Sciatic nerve (tissue), 2 donors: ENCODE measurements around the gene DNMT3B. TPM values are rescaled to one million over a fixed set of nuclear protein-coding genes. Genes with fewer than 3 reads are reported as not detected.
"Not testable (repeated sequence)": the region's sequence is repeated elsewhere in the genome, so short reads cannot be mapped to it uniquely, and the experiment has no call there.

ENCODE experiments used
- ATAC-seq: fragments of 200-7000 bp; cut with Tn5 transposase; one replicate; pipeline ENCODE4 v1.9.1; 2020; ENCODE audit warnings: mild to moderate bottlenecking, moderate library complexity
- DNase-seq: peaks from one replicate; pipeline ENCODE4 v3.0.0-alpha.2; 2020; ENCODE audit warnings: low spot score
- intact Hi-C: fragments of 100-400 bp; cut with DNase I; formaldehyde crosslinking; loops from one replicate; pipeline ENCODE4 v1.14.2; 2022
- total RNA-seq: library from RNA; stranded (reverse); fragmentation: NEBNext Ultra II Directional; extraction: Animal tissue kit (Norgen Biotek cat#: 25700); gene quantifications from one replicate; pipeline ENCODE4 v1.2.1, GENCODE V29; 2021
- donor health status: DM: no; HTN: no; CAD: no.
- donor health status: DM: no; HTN: no; CAD: no.

The DNMT3B gene
- 2.1 TPM for total RNA-seq

DNA sequence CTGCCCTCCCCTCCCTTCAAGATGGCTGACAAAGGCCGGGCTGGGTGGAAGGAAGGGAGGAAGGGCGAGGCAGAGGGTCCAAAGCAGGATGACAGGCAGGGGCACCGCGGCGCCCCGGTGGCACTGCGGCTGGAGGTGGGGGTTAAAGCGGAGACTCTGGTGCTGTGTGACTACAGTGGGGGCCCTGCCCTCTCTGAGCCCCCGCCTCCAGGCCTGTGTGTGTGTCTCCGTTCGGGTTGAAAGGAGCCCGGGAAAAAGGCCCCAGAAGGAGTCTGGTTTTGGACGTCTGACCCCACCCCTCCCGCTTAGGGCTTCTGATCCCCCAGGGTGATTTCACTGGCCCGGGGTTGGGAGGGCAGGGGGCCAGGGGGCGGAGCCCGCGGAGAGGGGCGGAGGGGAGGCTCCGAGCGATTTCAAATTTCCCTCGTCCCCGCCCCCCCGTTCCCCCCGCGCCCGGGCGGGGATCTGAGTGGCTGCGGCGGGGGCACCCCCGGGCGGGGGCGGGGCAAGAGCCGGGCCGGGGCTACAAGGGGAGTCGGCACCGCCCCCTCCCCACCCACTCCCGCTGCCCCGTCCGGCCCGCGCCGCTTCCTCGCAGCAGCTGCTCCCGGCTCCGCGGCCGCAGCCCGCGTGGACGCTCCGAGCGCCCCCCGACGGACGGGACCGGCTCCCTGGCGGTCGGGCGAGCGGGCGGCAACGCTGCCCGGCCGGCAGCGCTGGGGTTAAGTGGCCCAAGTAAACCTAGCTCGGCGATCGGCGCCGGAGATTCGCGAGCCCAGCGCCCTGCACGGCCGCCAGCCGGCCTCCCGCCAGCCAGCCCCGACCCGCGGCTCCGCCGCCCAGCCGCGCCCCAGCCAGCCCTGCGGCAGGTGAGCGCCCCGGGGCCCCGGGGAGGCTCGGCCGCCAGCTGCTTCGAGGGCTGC is at the start of gene DNMT3B:
Gene DNMT3B, plus strand, starts transcription at position 555 of the 923 bp plus-strand sequence. CDS start 17,939 bp downstream, outside the sequence.
- intact Hi-C loops, result no loop called here
- ATAC-seq (peak; percentile 88), DNase-seq (peak; percentile 87)

GRCh38 chr20:32718749-32719348 is 43.3 kb upstream of the DNMT3B start:
- no peak for ATAC-seq
- no peak for DNase-seq
- intact Hi-C loops, result no loop called here

- ATAC-seq (peak; percentile 36), DNase-seq (no peak)
Measured at GRCh38 chr20:32727683-32728082, 34.5 kb upstream of the DNMT3B start.

DNA sequence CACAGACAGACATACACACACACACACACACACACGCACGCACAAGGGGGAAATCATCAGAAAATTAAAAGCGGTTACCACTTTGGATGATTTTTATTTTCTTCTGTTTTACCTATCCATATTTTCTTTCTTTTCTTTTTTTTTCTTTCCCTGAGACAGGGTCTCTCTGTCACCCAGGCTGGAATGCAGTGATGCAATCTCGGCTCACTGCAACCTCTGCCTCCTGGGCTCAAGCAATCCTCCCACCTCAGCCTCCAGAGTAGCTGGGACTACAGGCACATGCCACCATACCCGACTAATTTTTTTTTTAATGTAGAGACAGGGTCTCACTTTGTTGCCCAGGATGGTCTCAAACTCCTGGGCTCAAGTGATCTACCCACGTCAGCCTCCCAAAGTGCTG is 33.8 kb upstream of the DNMT3B start:
- intact Hi-C loops, ATAC-seq, DNase-seq: not testable (repeated sequence)

More at GRCh38 chr20:32727683-32728082, 34.5 kb upstream of the DNMT3B start:
- intact Hi-C loops, result no loop called here

DNA sequence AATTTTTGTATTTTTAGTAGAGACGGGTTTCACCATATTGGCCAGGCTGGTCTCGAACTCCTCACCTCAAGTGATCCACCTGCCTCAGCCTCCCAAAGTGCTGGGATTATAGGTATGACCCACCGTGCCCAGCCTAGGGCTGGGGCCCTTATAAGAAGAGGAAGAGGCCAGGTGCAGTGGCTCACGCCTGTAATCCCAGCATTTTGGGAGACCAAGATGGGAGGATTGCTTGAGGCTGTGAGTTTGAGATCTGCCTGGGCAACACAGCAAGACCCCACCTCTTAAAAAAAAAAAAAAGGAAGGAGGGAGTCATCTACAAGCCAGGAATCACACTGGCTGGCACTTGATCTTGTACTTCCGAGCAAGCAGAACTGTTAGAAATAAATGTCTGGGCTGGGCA is 32.9 kb upstream of the DNMT3B start:
- DNase-seq, ATAC-seq, intact Hi-C loops: not testable (repeated sequence)

DNA sequence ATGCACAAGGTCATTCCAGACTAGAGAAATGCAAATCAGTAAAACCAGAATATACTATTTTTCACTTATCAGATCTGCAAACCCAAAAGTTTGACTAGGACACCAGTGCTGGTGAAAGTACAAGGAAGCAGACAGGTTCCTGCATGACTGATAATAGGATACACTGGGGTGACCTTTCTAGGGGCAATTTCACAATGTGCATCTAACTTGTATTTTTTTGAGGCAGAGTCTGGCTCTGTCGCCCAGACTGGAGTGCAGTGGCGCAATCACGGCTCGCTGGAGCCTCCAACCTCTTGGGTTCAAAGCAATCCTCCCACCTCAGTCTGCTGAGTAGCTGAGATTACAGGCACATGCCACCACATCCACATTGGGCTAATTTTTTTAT is 30.3 kb upstream of the DNMT3B start:
- no peak for ATAC-seq

DNA sequence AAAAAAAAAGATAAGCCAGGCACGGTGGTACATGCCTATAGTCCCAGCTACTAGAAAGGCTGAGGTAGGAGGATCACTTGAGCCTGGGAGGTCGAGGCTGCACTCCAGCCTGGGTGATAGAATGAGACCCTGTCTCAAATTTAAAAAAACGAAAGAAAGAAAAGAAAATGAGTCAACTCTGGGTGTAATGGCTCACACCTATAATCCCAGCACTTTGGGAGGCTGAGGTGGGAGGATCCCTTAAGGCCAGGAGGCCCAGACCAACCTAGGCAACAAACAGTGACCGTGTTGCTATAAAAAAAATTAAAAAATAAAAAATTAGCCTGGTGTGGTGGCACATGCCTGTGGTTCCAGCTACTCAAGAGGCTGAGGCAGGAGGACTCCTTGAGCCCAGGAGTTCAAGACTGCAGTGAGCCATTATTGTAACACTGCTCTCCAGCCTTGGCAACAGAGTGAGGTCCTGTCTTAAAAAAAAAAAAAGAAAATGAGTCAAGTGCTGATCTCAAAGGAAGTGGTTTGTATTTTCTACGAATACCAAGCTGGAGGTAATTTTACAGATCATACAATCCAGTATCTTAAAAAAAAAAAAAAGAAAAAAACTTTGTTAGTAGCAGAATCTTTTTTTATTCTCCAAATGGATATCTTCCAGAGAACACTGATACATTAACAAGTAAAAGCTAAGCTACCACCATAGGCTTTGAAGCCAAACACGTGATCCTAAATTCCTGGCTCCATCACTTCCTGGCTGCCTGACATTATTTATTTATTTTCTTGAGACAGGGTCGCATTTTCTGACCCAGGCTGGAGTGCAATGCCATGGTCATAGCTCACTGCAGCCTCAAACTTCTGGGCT is 24.6 kb upstream of the DNMT3B start:
- DNase-seq (no peak), ATAC-seq (peak; percentile 22)
- intact Hi-C loops, result no loop called here

More for the DNA sequence above, 30.3 kb upstream of the DNMT3B start:
- no peak for DNase-seq
- intact Hi-C loops, result no loop called here

- ATAC-seq, result no peak
- intact Hi-C loops, result no loop called here
- DNase-seq, result no peak
Measured at GRCh38 chr20:32741151-32741550, 21.0 kb upstream of the DNMT3B start.

GRCh38 chr20:32742322-32743236 is 19.6 kb upstream of the DNMT3B start:
- no peak for DNase-seq
- intact Hi-C loops, result no loop called here
- peak; percentile 58 for ATAC-seq

- DNase-seq (peak; percentile 75), ATAC-seq (peak; percentile 72)
- intact Hi-C loops, result no loop called here
Measured at GRCh38 chr20:32743237-32744112, 18.7 kb upstream of the DNMT3B start, which contains the start of gene COMMD7. COMMD7 (minus strand) TSS chr20:32743467; CDS start chr20:32743391, 76 bp downstream.

DNA sequence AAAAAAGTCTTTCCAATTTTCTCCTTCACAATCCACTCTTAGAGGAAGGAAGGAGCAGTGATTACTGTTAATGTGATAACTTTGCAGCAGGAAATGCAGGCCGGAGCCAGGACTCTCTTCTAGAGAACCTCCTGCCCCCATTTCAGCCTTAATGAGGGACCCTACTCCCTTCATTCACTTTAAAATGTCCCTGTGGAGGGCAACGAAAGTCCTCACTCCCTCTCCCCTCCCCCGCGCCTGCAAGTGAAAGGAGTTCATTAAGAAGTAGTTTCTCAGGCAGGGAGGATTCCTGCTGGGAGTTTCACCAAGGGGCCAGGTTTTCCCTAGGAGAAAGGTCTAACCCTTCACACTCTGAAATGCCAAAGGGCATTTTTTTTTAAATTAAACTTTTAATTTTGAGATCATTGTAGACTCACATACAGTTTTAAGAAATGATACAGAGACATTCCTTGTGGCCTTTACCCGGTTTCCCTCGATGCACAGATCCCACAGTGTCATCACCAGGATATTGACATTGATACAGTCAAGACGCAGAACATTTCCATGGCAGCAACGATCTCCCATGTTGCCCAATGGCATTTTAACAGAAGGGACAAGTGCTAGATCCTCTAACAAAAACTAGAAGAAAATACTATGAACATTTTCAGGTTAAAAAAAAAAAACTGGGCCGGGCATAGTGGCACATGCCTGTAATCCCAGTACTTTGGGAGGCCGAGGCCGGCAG is 12.1 kb upstream of the DNMT3B start:
- DNase-seq (no peak), ATAC-seq (no peak)
- intact Hi-C loops, result no loop called here

- no peak for ATAC-seq
- intact Hi-C loops, result no loop called here
- no peak for DNase-seq
Measured at GRCh38 chr20:32751293-32751692, 10.9 kb upstream of the DNMT3B start.

DNA sequence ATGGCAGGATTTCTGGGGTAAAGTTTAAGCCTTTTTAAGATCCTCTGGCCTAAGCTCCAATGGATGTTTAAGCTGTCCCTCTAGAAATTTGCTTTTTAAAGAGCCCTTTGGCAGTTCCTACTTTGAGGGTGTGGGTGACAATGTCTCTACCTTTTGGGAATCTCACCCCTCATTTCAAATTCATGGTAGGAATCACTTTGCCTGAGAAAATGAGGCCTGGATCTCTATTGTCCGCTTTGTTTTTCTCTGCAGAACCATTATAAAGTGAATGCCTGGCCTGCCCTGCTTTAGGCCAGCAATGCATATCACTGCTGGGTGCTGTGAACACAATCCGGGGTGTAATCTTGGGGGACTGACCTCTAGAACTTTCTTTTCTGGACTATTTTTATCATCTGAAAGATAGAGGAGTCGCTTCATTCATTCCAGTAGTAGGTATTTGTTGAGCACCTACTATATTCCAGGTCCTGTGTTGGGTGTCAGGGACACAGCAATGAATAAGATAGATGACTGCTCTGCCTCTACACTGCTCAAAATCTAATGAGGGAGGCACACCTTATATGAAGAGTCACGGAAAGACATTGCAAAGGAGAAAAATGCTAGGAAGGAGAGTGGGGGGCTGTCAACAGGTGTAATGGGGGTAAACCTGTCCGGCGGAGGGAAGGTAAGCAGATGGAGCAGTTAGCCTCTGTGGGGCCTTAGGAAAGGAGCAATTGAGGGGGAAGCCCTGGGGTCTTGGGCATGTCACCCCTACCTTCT is 10.3 kb upstream of the DNMT3B start:
- intact Hi-C loops, result no loop called here
- ATAC-seq (no peak), DNase-seq (no peak)

- ATAC-seq (no peak), DNase-seq (no peak)
- intact Hi-C loops, result no loop called here
Measured at GRCh38 chr20:32752458-32753250, 9.5 kb upstream of the DNMT3B start.

GRCh38 chr20:32753731-32754130 is 8.5 kb upstream of the DNMT3B start:
- ATAC-seq (no peak), DNase-seq (no peak)
- intact Hi-C loops, result no loop called here
